IMR-90 (cell line): Measurements from ENCODE around the gene SNRPE. TPM values are rescaled to one million over a fixed set of nuclear protein-coding genes. Genes with fewer than 3 reads are reported as not detected.

ENCODE experiments used
- ATAC-seq: fragments of 200-7000 bp; cut with Tn5 transposase; 2 replicates; pipeline ENCODE4 v1.9.1; 2020; ENCODE audit warnings: low read depth, mild to moderate bottlenecking, moderate library complexity
- BruUV-seq: library from RNA; stranded (reverse); fragments of 400-500 nt; replicated peaks from 2 replicates; lab custom pipeline; 2021; lab: Mats Ljungman, UMichigan
- CTCF ChIA-PET: fragments of 300-600 bp; formaldehyde crosslinking; extraction: SDS; loops from one replicate; lab custom pipeline; 2021; ENCODE audit warnings: antibody characterized with exemption; lab: Yijun Ruan, JAX
- POLR2A ChIA-PET: fragments of 300-600 bp; sonication (Branson Sonifier 250); formaldehyde crosslinking; loops from one replicate; lab custom pipeline; 2022; ENCODE audit warnings: antibody characterized with exemption; ENCODE audit not compliant: unreplicated experiment; lab: Charles Lee
- DNase-seq: peaks from one replicate; pipeline ENCODE4 v3.0.0; 2013
- H2AFZ ChIP-seq: replicated peaks from 2 replicates; pipeline ENCODE3; 2013; ENCODE audit warnings: low read length, mild to moderate bottlenecking; ENCODE audit not compliant: poor library complexity
- H2AK5ac ChIP-seq: 2 replicates; pipeline ENCODE4 v1.6.1; 2013; ENCODE audit warnings: low read depth, low read length, inconsistent platforms
- H2AK9ac ChIP-seq: replicated peaks from 2 replicates; pipeline ENCODE3; 2013; ENCODE audit warnings: mild to moderate bottlenecking, low read depth, low read length, moderate library complexity; ENCODE audit not compliant: poor library complexity
- H2BK120ac ChIP-seq: 2 replicates; pipeline ENCODE4 v1.6.1; 2013; ENCODE audit warnings: low read depth, low read length, inconsistent platforms
- H2BK15ac ChIP-seq: 3 replicates; pipeline ENCODE4 v1.6.1; 2013; ENCODE audit warnings: low read depth, low read length, inconsistent platforms
- H2BK20ac ChIP-seq: 2 replicates; pipeline ENCODE4 v1.6.1; 2013; ENCODE audit warnings: low read depth, mild to moderate bottlenecking, inconsistent platforms, low read length, moderate library complexity
- H2BK5ac ChIP-seq: 2 replicates; pipeline ENCODE4 v1.6.1; 2013; ENCODE audit warnings: mild to moderate bottlenecking, low read depth, low read length, inconsistent platforms; ENCODE audit not compliant: poor library complexity, severe bottlenecking
- H3K14ac ChIP-seq: replicated peaks from 2 replicates; pipeline ENCODE4 v1.6.1; 2013; ENCODE audit warnings: low read depth, low read length, inconsistent platforms
- H3K18ac ChIP-seq: 2 replicates; pipeline ENCODE4 v1.6.1; 2013; ENCODE audit warnings: low read depth, low read length, control low read depth
- H3K23ac ChIP-seq: 2 replicates; pipeline ENCODE4 v1.6.1; 2013; ENCODE audit warnings: low read depth, low read length, inconsistent platforms
- H3K27ac ChIP-seq: 2 replicates; pipeline ENCODE4 v1.5.1; 2013; ENCODE audit warnings: mild to moderate bottlenecking, control low read depth, low read length; ENCODE audit not compliant: insufficient read depth
- H3K27me3 ChIP-seq: 2 replicates; pipeline ENCODE4 v1.6.1; 2013; ENCODE audit warnings: low read length; ENCODE audit not compliant: control insufficient read depth, insufficient read depth
- H3K36me3 ChIP-seq: 2 replicates; pipeline ENCODE4 v1.6.1; 2013; ENCODE audit warnings: low read length, mixed read lengths; ENCODE audit not compliant: control insufficient read depth, insufficient read depth
- H3K4ac ChIP-seq: 2 replicates; pipeline ENCODE4 v1.6.1; 2013; ENCODE audit warnings: low read depth, low read length, inconsistent platforms
- H3K4me1 ChIP-seq: 2 replicates; pipeline ENCODE4 v1.6.1; 2013; ENCODE audit warnings: low read length, mixed read lengths; ENCODE audit not compliant: control insufficient read depth, insufficient read depth
- H3K4me2 ChIP-seq: 2 replicates; pipeline ENCODE4 v1.6.1; 2013; ENCODE audit warnings: low read depth, mild to moderate bottlenecking, control low read depth, low read length, moderate library complexity
- H3K4me3 ChIP-seq: 2 replicates; pipeline ENCODE4 v1.5.1; 2013; ENCODE audit warnings: low read depth, mild to moderate bottlenecking, control low read depth, low read length, moderate library complexity; ENCODE audit not compliant: insufficient read depth
- H3K56ac ChIP-seq: 2 replicates; pipeline ENCODE4 v1.6.1; 2013; ENCODE audit warnings: low read length, inconsistent platforms; ENCODE audit not compliant: insufficient read depth; ENCODE audit errors: extremely low read depth
- H3K79me1 ChIP-seq, 2 experiments: 2 replicates each; pipeline ENCODE4 v1.6.1; 2013; ENCODE audit warnings: low read length in 2 of 2, inconsistent platforms in 1 of 2, low read depth in 1 of 2
- H3K9ac ChIP-seq: 2 replicates; pipeline ENCODE4 v1.6.1; 2013; ENCODE audit warnings: low read depth, low read length, control low read depth
- H3K9me1 ChIP-seq: 2 replicates; pipeline ENCODE4 v1.6.1; 2013; ENCODE audit warnings: low read length, inconsistent platforms; ENCODE audit not compliant: insufficient read depth
- H3K9me3 ChIP-seq: 2 replicates; pipeline ENCODE4 v1.6.1; 2013; ENCODE audit warnings: low read length; ENCODE audit not compliant: control insufficient read depth, insufficient read depth
- H4K20me1 ChIP-seq: 2 replicates; pipeline ENCODE4 v1.6.1; 2013; ENCODE audit warnings: low read length, inconsistent platforms; ENCODE audit not compliant: insufficient read depth
- H4K5ac ChIP-seq: 2 replicates; pipeline ENCODE4 v1.6.1; 2013; ENCODE audit warnings: mild to moderate bottlenecking, low read depth, low read length, control low read depth
- H4K8ac ChIP-seq, 2 experiments: 2 replicates each; pipeline ENCODE4 v1.6.1; 2013; ENCODE audit warnings: low read depth in 2 of 2, low read length in 2 of 2, control low read depth in 1 of 2, inconsistent platforms in 1 of 2
- H4K91ac ChIP-seq: 2 replicates; pipeline ENCODE4 v1.6.1; 2013; ENCODE audit warnings: low read depth, low read length, inconsistent platforms; ENCODE audit not compliant: insufficient read depth
- BHLHE40 ChIP-seq: fragments of 150-350 bp; IDR thresholded peaks from 2 replicates; pipeline ENCODE4 v1.6.1; 2016; ENCODE audit warnings: mild to moderate bottlenecking, low read depth, low read length
- CEBPB ChIP-seq: IDR thresholded peaks from 2 replicates; pipeline ENCODE4 v1.6.1; 2012; ENCODE audit warnings: low read depth, low read length, improper control_type of control experiment
- CHD1 ChIP-seq: IDR thresholded peaks from 2 replicates; pipeline ENCODE4 v1.6.1; 2012; ENCODE audit warnings: low read depth, low read length, improper control_type of control experiment
- ELK1 ChIP-seq: fragments of 150-350 bp; IDR thresholded peaks from 2 replicates; pipeline ENCODE4 v1.6.1; 2016; ENCODE audit warnings: low read depth, mild to moderate bottlenecking, low read length, moderate library complexity, borderline replicate concordance
- FOS ChIP-seq: fragments of 150-350 bp; IDR thresholded peaks from 2 replicates; pipeline ENCODE4 v1.6.1; 2016; ENCODE audit warnings: low read depth, low read length
- MAFK ChIP-seq: IDR thresholded peaks from 2 replicates; pipeline ENCODE4 v1.6.1; 2012; ENCODE audit warnings: low read depth, low read length, improper control_type of control experiment
- MAZ ChIP-seq: IDR thresholded peaks from 2 replicates; pipeline ENCODE4 v1.6.1; 2012; ENCODE audit warnings: low read depth, mild to moderate bottlenecking, low read length, improper control_type of control experiment, moderate library complexity, borderline replicate concordance
- MXI1 ChIP-seq: IDR thresholded peaks from 2 replicates; pipeline ENCODE4 v1.6.1; 2012; ENCODE audit warnings: low read depth, mild to moderate bottlenecking, low read length, moderate library complexity, borderline replicate concordance
- NFE2L2 ChIP-seq: fragments of 150-350 bp; IDR thresholded peaks from 2 replicates; pipeline ENCODE4 v1.6.1; 2016; ENCODE audit warnings: low read depth, mild to moderate bottlenecking, low read length
- POLR2A ChIP-seq: IDR thresholded peaks from 2 replicates; pipeline ENCODE4 v1.6.1; 2012; ENCODE audit warnings: mild to moderate bottlenecking, low read depth, low read length
- RAD21 ChIP-seq: IDR thresholded peaks from 2 replicates; pipeline ENCODE4 v1.6.1; 2012; ENCODE audit warnings: low read length, improper control_type of control experiment
- RCOR1 ChIP-seq: IDR thresholded peaks from 2 replicates; pipeline ENCODE4 v1.6.1; 2012; ENCODE audit warnings: mild to moderate bottlenecking, low read length, improper control_type of control experiment; ENCODE audit not compliant: insufficient replicate concordance
- RFX5 ChIP-seq: IDR thresholded peaks from 2 replicates; pipeline ENCODE4 v1.8.0; 2012; ENCODE audit warnings: low read depth, mild to moderate bottlenecking, low read length, moderate library complexity
- SMC3 ChIP-seq: fragments of 150-350 bp; IDR thresholded peaks from 2 replicates; pipeline ENCODE4 v1.6.1; 2016; ENCODE audit warnings: low read depth, mild to moderate bottlenecking, antibody characterized with exemption, low read length, moderate library complexity
- USF2 ChIP-seq: fragments of 150-350 bp; IDR thresholded peaks from 2 replicates; pipeline ENCODE4 v1.6.1; 2017; ENCODE audit warnings: mild to moderate bottlenecking, antibody characterized with exemption, low read length, low read depth
- WGBS, 2 experiments: methylation state at CpG; one replicate each; pipeline versions ENCODE4 v1.1.5 to v1.1.7; 2013; ENCODE audit warnings: missing lambda C conversion rate in 2 of 2; ENCODE audit not compliant: insufficient read length in 1 of 2; ENCODE audit errors: extremely low coverage in 2 of 2; 5-methylcytosine and 5-hydroxymethylcytosine counted together
- dilution Hi-C: fragments of 300-500 bp; cut with HindIII; formaldehyde crosslinking; loops from one replicate; pipeline ENCODE4 v1.14.3; 2018; ENCODE audit warnings: low sequenced_read_pairs; ENCODE audit not compliant: unreplicated experiment
- in situ Hi-C: fragments of 300-500 bp; cut with MboI; formaldehyde crosslinking; loops from 3 replicates; pipeline ENCODE4 v1.14.3; 2019; ENCODE audit warnings: low sequenced_read_pairs, inconsistent platforms, mixed read lengths
- intact Hi-C: fragments of 100-400 bp; cut with micrococcal nuclease; formaldehyde crosslinking; loops from 2 replicates; pipeline ENCODE4 v1.10.0; 2022
- polyA plus RNA-seq, 3 experiments: library from polyadenylated mRNA; depleted of rRNA; stranded (reverse); fragments of >200 nt; gene quantifications; 2 replicates each; pipeline ENCODE4 v1.2.3, GENCODE V29; 2012; ENCODE audit warnings: low replicate concordance in 1 of 3
- total RNA-seq: library from RNA; depleted of rRNA; stranded (reverse); fragments of >200 nt; gene quantifications from 2 replicates; pipeline ENCODE4 v1.2.3, GENCODE V29; 2012

SNRPE gene
- total and polyA plus RNA-seq, 2 of the 4 experiments (the other 2 are of a cell fraction) = 43.6 to 219 TPM

GRCh38 chr1:203898458-203899352 lies 37.3 kb downstream of the SNRPE start:
- dilution Hi-C loops = no loop called here
- no peak overlapping the region for H2BK120ac ChIP-seq
- H2BK15ac ChIP-seq = no peak overlapping the region
- ATAC-seq (no peak), DNase-seq (no peak)
- no peak overlapping the region for H3K14ac ChIP-seq
- no peak overlapping the region for H3K18ac ChIP-seq
- H2AK5ac ChIP-seq = no peak overlapping the region
- H3K79me1 ChIP-seq = no peaks in the 10 kb centered on the region
- H3K36me3 ChIP-seq = no peaks in the 10 kb centered on the region
- WGBS, 2 experiments = no CpG with 5 or more reads among the region's 12 CpGs
- H4K91ac ChIP-seq = no peak overlapping the region
- H2AFZ ChIP-seq = no peak overlapping the region
- ChIA-PET POLR2A (interaction anchor here (0.7 kb wide), 1 partner anchor 53 kb away, joined by 3 read pairs; no protein-coding TSS in a partner anchor), CTCF (interaction anchor here (0.9 kb wide), 1 partner anchor 27 kb away, joined by 3 read pairs; no protein-coding TSS in a partner anchor)
- intact Hi-C loops = no loop called here
- H4K8ac ChIP-seq = no peak overlapping the region
- H3K27me3 ChIP-seq = no peaks in the 10 kb centered on the region
- no peak overlapping the region for H3K9ac ChIP-seq
- no peaks in the 10 kb centered on the region for H3K4me1 ChIP-seq
- no TSS peak for BruUV-seq
- H3K56ac ChIP-seq = no peak overlapping the region
- no peak overlapping the region for H2BK5ac ChIP-seq
- no peaks in the 10 kb centered on the region for H3K9me1 ChIP-seq
- H3K4ac ChIP-seq = no peak overlapping the region
- no peak overlapping the region for H2AK9ac ChIP-seq
- no peak overlapping the region for H4K5ac ChIP-seq
- H3K9me3 ChIP-seq = peaks cover 3% of the 10 kb centered on the region
- H3K4me2 ChIP-seq = no peak overlapping the region
- no peak overlapping the region for H3K23ac ChIP-seq
- H2BK20ac ChIP-seq = no peak overlapping the region
- H3K4me3 ChIP-seq = no peak overlapping the region
- no peak overlapping the region for H3K27ac ChIP-seq
- H4K20me1 ChIP-seq = no peaks in the 10 kb centered on the region
- in situ Hi-C loops = no loop called here
- TF ChIP-seq POLR2A = no peak
- TF ChIP-seq BHLHE40 = no peak
- no peak for TF ChIP-seq NFE2L2
- no peak for TF ChIP-seq ELK1
- no peak for TF ChIP-seq FOS
- no peak for TF ChIP-seq RCOR1
- TF ChIP-seq CEBPB = no peak
- TF ChIP-seq RAD21 = no peak
- no peak for TF ChIP-seq MAFK
- TF ChIP-seq CHD1 = no peak
- no peak for TF ChIP-seq MXI1
- no peak for TF ChIP-seq USF2
- TF ChIP-seq RFX5 = no peak
- TF ChIP-seq MAZ = no peak
- TF ChIP-seq SMC3 = no peak
